ENCODE data around the gene ZXDB.
"Not testable (repeated sequence)": the region's sequence is repeated elsewhere in the genome, so short reads cannot be mapped to it uniquely, and the experiment has no call there.

The ZXDB gene

DNA sequence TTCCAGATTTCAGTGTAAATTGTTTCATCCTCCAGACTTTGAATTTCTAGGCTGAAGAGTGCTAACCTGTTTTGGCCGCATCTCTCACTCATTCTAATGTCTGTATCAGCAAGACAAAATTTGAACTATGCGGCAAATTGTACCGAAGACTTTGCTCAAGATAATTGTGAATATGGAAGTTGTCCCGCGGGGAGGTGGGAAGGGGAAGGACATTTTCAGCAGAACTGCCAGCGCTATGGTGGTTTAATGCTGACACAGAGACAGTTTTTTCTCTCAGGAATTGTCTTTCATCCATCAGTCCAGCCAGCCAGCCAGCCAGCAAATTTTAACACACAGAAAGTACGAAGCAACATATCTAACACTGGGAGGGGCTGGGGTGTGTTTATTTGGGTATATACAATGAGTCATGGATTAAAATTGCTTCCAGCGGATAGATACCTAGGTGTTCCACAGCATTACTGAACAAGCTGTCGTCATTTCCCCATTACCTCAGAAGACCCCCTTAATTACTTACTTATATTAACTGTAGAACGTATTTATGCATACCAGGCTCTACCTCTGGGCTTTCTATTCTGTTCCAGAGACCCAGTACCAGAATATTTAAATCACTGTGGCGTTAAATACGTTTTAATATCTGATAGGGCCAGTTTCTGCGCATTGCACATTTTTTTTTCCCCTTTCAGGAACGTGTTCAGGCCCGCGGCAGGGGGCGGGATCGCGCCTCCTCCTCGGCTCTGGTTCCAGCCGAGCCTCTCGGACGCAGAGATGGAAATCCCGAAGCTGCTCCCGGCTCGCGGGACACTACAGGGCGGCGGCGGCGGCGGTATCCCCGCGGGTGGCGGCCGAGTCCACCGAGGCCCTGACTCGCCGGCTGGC is at the start of gene ZXDB:
Gene ZXDB, plus strand, starts transcription at position 728 of the 876 bp plus-strand sequence. Its CDS starts 38 bp downstream, at position 766.
- peak; percentile 18 for DNase-seq

DNA sequence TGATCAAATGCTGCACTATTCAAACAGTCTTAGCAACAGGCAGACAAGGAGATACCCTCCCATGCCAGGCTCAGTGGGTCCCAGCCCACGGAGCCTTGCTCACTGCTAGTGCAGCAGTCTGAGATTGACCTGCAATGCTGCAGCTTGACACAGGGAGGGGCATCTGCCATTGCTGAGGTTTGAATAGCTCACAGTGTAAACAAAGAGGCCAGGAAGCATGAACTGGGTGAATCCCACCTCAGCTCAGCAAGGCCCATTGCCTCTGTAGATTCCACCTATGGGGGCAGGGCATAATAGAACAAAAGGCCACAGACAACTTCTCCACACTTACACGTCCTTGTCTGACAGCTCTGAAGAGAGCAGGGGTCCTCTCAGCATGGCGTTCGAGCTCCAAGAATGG is 26.6 kb upstream of the ZXDB start:
- DNase-seq, result no peak

DNA sequence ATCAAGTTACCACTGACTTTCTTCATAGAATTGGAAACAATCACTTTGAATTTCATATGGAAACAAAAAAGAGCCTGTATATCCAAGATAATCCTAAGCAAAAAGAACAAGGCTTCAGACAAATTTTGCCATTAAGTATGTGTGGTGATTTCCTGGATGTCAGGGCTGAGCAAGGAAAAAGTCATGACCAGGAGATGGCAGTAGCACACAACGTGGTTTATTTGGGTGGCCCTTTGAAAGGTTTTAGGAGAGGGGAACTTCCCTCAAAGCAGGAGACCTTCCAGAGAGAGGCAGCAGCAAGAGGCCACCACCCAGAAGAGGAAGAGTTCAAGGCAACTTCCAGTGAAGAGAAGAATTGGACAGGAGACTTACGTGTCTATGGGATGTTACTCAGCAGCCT is 18.1 kb upstream of the ZXDB start:
- DNase-seq, result peak; percentile 11

DNA sequence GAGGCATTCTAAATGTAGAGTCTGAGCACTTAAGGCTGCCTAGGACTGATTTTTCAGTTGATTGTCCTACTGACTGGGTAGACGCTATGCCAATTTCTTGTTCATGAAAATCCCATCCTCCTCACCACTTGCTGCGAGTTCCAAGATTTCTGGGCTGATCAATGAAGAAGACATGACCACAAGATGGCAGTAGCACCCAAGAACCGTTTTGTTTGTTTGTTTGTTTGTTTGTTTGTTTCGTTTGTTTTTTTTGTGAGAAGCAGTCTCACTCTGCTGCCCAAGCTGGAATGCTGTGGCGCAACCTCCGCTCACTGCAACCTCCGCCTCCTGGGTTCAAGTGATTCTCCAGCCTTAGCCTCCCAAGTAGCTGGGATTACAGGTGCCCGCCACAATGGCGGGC is 8.9 kb upstream of the ZXDB start:
- not testable (repeated sequence) for DNase-seq

DNA sequence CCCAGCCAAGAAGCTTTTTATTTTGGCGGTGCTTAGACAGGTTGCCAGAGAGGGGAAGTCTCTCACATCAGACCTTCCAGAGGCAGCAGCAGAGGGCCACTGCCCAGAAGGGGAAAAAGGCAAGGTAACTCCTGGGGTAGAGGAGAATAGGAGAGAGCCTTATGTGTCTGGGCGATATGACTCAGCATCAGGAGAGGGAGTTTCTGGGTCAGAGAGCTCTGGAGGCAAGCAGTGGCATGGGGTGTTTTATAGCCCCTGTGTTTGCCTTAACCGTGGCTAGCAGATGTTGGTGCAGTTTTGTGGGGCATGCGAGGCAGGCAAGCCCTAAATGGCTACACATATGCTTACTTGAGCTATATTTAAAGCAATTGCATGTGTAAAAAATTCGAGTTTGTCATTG is 8.3 kb upstream of the ZXDB start:
- no peak for DNase-seq

DNA sequence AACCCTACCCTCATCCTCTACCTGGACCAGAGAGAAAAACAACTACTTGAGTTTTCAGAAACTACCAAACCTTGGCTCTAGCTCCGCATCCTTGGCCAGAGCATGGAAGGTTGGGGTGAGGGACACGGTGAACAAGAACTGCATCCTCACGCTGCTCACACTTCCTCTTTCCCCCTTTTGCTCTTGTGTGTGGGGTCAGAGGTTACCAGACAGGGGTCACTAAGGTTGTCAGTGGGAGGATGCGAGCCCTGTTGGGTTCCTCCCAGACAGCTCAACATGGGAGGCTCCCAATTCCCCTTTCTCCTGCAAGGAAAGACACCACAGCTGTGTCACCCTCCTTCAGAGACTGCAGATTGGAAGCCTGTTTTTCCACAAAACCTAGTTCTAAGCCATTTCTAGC is 5.5 kb upstream of the ZXDB start:
- no peak for DNase-seq

DNA sequence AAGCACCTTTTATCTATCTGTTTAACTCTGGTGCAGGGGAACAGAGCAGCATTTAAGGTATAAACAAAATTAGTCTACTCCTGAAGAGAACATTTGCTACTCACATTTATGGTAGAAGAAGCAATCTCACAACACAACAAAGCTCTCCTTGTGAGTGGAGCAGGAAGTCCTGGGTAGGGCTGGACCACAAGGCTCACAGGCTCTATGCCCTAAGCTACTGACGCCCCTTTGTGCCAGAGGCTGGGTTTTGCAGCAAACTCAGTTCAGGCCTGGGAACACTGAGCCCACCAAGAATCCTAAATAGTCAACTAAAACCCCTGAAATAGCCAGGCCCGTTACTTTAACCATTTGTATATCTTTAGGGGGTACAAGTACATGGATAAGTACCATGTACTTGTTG is 4.7 kb upstream of the ZXDB start:
- no peak for DNase-seq

DNA sequence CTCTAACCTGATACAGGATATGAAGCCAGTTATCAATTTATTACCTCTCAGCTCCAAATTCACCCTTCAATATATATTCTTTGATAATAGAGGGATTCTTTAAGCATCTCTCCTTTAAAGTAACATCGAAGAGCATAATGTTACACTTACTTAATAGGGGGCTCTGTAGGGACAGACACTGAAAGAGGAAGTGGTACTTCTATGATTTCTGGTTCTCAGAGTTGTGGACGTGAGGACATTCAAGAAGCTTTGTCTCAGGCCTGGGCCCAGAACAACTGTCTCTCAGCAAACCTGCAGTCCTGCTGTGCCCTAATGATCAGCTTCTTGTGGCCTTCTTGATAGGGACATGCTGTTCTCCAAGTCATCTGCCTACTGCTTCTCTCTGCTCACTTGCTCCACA is 4.2 kb upstream of the ZXDB start:
- DNase-seq, result no peak

DNA sequence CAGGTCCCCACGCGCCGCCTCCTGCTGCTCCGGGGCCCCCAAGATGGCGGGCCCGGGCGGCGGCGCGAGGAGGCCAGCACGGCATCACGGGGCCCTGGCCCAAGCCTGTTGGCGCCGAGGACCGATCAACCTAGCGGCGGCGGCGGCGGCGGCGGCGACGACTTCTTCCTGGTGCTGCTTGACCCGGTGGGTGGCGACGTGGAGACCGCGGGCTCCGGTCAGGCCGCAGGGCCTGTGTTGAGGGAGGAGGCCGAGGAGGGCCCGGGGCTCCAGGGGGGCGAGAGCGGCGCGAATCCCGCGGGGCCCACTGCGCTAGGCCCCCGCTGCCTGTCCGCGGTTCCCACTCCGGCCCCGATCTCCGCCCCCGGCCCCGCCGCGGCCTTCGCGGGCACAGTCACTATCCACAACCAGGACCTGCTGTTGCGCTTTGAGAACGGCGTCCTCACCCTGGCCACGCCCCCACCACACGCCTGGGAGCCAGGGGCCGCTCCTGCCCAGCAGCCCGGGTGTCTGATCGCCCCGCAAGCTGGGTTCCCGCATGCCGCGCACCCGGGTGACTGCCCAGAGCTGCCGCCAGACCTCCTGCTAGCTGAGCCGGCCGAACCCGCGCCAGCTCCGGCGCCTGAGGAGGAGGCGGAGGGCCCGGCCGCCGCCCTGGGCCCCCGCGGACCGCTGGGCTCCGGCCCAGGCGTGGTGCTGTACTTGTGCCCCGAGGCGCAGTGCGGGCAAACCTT is 516 bp downstream of the ZXDB start:
- DNase-seq, result peak; percentile 32

DNA sequence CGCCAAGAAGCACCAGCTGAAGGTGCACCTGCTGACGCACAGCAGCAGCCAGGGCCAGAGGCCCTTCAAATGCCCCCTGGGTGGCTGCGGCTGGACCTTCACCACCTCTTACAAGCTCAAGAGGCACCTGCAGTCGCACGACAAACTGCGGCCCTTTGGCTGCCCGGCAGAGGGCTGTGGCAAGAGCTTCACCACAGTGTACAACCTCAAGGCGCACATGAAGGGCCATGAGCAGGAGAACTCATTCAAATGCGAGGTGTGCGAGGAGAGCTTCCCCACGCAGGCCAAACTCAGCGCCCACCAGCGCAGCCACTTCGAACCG is 1.0 kb downstream of the ZXDB start:
- peak; percentile 72 for DNase-seq

DNA sequence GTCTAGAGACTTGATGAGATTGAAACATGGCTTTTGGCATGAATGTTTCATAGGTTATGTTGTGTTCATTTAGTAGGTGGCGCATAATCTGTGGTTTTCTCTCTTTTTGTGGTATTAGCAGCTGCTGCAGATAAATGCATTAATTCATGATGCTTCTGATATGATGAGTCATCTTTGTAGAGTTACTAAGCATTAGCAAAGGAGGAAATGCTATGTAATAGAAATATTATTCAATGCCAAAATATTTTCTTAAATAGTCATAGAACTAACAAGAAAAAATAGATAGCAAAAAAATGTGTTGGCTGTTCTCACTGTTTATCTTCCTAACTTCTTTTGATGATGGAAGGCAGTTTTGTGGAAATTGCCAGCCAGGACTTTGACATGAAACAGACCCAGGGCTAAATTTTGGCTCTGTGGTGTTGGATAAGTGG is 3.6 kb downstream of the ZXDB start:
- no peak for DNase-seq

DNA sequence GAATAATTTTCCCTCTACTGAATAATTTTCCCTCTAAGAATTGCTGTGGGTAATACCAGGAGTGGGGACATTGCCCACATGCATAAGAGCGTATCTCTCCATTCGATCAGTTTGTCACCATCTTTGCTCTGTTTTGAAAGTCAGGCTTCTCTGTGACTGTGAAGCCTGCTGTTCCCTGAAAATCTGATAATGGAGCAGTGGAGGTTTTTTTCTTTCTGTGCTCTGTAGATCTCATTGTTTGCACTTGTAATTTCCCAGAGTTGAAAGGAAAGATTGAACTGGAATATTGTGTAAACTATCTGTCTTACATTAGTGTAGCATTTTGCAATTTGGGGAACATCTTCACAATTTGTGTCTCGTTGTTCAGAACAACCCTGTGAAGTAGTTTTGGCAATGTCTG is 4.3 kb downstream of the ZXDB start:
- DNase-seq, result no peak

DNA sequence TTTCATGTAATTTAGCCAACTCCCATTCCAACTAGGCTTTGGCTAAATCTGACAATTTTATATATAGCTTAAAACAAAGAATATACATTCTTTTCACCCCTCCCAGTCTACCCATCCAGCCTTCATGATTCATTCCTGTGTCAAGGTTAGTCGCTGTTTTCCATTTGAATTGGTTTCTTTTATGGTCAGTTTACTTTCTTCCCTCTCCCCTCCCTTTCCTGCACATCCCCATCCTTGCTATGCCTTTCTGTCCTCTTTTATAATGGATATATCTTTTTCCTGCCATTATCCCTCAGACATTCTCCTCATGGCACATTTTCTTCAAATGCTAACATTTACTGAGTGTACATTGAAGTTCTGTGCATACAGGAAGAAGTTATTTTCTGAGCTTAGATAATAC is 4.7 kb downstream of the ZXDB start:
- no peak for DNase-seq

DNA sequence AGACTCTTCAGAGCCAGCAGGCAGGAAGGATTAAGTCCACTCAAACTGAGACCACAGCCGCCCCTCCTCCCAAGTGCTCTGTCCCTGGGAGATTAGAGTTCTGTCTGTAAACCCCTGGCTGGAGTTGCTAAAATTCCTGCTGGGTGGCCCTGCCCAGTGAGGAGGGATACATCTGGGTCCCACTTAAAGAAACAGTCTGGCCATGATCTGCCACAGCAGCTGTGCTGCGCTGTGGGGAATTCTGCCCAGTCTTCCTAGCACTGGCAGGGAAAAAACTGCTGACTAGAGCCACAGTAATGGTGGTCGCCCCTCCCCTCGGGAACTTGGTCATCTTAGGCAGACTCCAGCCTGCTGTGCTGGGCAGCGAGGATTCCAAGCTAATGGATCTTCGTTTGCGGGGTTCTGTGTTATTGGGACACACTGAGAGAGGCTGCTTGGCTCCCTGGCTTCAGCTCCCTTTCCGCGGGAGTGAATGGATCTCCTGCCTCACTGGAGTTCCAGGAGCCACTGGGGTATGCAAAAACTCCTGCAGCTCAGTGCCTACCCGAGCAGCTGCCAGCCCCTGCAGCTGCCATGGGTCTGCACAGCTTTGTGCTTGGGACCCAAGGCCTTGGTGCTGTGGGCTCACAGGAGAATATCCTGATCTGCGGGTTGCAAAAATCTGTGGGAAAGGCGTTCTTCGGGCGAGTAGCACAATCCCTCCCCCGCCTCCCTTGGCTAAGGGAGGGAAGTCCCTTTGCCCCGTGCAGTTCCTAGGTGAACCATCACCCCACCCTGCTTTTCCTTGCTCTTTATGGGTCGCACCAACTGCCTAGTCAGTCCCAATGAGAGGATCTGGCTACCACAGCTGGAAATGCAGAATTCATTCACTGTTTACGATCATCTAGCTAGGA is 15.7 kb downstream of the ZXDB start:
- DNase-seq, result no peak

DNA sequence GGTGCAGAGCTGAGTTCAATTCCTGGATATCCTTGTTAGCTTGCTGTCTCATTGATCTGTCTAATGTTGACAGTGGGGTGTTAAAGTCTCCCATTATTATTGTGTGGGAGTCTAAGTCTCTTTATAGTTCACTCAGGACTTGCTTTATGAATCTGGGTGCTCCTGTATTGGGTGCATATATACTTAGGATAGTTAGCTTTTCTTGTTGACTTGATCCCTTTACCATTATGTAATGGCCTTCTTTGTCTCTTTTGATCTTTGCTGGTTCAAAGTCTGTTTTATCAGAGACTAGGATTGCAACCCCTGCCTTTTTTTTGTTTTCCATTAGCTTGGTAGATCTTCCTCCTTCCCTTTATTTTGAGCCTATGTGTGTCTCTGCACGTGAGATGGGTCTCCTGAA is 21.5 kb downstream of the ZXDB start:
- DNase-seq, result not testable (repeated sequence)

DNA sequence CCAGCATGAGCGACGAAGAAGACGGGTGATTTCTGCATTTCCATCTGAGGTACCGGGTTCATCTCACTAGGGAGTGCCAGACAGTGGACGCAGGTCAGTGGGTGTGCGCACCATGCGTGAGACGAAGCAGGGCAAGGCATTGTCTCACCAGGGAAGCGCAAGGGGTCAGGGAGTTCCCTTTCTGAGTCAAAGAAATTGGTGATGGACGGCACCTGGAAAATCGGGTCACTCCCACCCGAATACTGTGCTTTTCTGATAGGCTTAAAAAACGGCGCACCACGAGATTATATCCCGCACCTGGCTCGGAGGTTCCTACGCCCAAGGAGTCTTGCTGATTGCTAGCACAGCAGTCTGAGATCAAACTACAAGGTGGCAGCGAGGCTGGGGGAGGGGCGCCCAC is 37.6 kb downstream of the ZXDB start:
- not testable (repeated sequence) for DNase-seq

DNA sequence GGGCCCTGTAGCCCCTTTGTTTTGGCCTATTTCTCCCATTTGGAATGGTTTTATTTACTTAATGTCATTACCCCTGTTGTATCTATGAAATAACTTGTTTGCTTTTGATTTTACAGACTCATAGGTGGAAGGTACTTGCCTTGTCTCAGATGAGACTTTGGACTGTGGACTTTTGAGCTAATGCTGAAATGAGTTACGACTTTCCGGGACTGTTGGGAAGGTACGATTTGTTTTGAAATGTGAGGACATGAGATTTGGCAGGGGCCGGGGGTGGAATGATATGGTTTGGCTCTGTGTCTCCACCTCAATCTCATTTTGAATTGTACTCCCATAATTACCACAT is 48.8 kb downstream of the ZXDB start:
- DNase-seq, result no peak

DNA sequence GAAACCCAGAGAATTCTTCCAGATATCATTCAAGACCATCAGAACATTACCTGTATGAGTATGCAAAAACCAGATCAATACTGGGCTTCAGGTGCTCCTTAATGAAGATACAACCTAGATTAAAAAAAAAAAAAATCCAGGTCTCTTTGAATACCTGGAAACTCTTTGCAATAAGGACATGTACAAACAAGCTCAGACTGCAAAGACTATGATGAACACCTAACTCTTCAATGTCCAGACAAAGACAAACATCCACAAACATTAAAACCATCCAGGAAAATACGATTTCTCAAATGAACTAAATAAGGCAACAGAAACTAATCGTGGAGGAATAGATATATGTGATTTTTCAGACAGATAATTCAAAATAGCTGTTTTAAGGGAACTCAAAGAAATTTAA is 49.5 kb downstream of the ZXDB start:
- no peak for DNase-seq

DNA sequence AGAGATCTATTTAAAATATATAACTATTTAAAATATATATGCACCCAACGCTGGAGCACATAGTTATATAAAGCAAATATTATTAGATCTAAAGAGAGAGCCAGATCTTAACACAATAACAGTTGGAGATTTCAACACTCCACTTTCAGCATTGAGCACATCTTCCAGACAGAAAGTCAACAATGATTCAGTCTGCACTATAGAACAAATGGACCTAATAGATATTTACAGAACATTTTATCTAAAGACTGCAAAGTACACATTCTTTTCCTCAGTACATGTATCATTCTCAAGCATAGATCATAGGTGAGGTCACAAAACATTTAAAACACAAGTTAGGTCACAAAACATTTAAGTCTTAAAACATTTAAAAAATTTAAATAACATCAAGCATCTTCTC is 51.9 kb downstream of the ZXDB start:
- no peak for DNase-seq

DNA sequence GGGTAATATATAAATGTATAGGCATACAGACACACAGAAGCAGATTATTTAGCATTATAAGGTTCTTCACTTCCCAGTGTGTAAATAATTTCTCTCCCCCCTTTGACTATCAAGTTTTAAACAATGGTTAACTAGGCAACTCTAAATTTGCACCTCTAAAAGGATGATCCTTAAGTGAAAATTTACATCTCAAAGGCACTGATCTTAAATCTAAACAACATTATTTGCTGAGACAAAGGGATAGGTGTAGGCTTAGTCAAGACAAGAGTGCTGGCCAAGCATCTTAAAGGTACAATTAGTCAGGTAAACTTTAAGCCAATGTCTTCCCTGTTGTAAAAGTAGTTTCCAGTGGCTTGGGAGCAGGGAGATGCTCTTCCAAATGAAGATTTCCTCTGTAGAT is 55.2 kb downstream of the ZXDB start:
- no peak for DNase-seq
